Upper lobe of right lung (tissue), 1 donor: ENCODE results near the gene ACTN4. TPM values are rescaled to one million over a fixed set of nuclear protein-coding genes. Genes with fewer than 3 reads are reported as not detected.
A peak's percentile ranks its signal among the peaks of the same experiment; 100 is the strongest.

Experiments
- ATAC-seq: fragments of 200-7000 bp; cut with Tn5 transposase; one replicate; pipeline ENCODE4 v1.9.1; 2020; ENCODE audit warnings: mild to moderate bottlenecking, moderate library complexity
- DNase-seq: peaks from one replicate; pipeline ENCODE4 v3.0.0-alpha.2; 2020
- H3K27ac ChIP-seq: fragments of 200-600 bp; one replicate; pipeline ENCODE4 v1.8.0; 2022
- H3K27me3 ChIP-seq: fragments of 200-600 bp; one replicate; pipeline ENCODE4 v1.8.0; 2022; ENCODE audit warnings: mild to moderate bottlenecking
- H3K36me3 ChIP-seq: fragments of 200-600 bp; one replicate; pipeline ENCODE4 v1.8.0; 2022
- H3K4me1 ChIP-seq: fragments of 200-600 bp; one replicate; pipeline ENCODE4 v1.8.0; 2022
- H3K4me3 ChIP-seq: fragments of 200-600 bp; one replicate; pipeline ENCODE4 v1.8.0; 2022; ENCODE audit warnings: mild to moderate bottlenecking
- H3K9me3 ChIP-seq: fragments of 200-600 bp; one replicate; pipeline ENCODE4 v1.8.0; 2022
- CTCF ChIP-seq: fragments of 200-600 bp; IDR thresholded peaks from one replicate; pipeline ENCODE4 v1.8.0; 2022; ENCODE audit warnings: antibody characterized with exemption
- intact Hi-C: fragments of 100-400 bp; cut with DNase I; formaldehyde crosslinking; loops from one replicate; pipeline ENCODE4 v1.11.0; 2022
- total RNA-seq: library from RNA; stranded (reverse); fragmentation: NEBNext Ultra II Directional; extraction: Animal tissue kit (Norgen Biotek cat#: 25700); gene quantifications from one replicate; pipeline ENCODE4 v1.2.1, GENCODE V29; 2021
- donor health status: DM: no; HTN: yes; CAD: no; lungs with severe emphysema.

ACTN4 gene
- total RNA-seq, 1 donor from 2014 or later, result 565 TPM

DNA sequence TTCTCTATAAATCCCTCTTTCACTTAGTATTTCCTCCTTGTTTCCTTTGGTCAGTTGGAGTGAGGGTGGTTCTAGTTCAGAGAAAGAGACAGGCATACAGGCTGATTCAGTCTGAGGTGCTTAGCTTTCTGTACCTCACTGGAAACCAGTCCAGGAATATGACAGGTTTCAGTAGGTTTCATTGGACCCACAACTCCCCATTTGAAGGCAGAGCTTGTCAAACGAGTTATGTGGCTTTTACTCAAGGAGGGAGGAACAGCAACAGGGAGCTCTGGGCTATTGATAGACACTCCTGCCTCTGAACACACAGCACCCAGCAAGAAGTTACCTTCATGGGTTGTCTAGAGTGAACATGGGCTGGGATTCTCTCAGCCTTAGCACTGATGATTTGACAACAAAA is 14.5 kb downstream of the ACTN4 start:
- H3K4me3 ChIP-seq, result peak overlapping the region; percentile 10
- peaks cover 10% of the 10 kb centered on the region for H3K36me3 ChIP-seq
- peak; percentile 55 for ATAC-seq
- intact Hi-C loops, result no loop called here
- no peaks in the 10 kb centered on the region for H3K9me3 ChIP-seq
- TF ChIP-seq CTCF, result no peak
- no peaks in the 10 kb centered on the region for H3K27me3 ChIP-seq
- DNase-seq, result no peak
- H3K4me1 ChIP-seq, result peaks cover 100% of the 10 kb centered on the region
- H3K27ac ChIP-seq, result peak overlapping the region; percentile 90

DNA sequence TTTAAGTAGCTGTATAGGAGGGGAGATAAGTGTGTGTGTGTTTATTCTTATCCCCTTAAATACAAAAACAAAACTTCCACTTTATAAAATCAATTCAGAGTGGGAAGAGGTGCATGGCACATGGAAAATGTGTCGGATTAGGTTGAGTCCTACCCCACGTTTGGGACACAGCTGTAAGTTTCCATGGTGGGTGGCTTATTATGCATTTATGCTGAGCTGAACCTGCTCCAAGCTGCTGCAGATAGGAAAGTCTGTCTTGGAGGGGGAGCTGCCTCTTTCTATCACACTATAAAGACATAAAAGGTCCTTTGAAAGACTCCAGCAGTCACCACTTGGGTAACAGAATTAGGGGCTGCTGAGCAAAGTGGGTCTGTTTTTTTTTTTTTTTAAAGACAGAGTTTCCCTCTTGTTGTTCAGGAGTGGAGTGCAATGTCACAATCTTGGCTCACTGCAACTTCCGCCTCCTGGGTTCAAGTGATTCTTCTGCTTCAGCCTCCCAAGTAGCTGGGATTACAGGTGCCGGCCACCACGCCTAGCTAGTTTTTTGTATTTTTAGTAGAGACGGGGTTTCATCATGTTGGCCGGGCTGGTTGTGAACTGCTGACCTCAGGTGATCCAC is 15.2 kb downstream of the ACTN4 start:
- DNase-seq (no peak), ATAC-seq (no peak)
- Histone ChIP-seq H3K9me3 (no peaks in the 10 kb centered on the region), H3K27me3 (no peaks in the 10 kb centered on the region), H3K27ac (peak overlapping the region; percentile 90), H3K4me3 (peak overlapping the region; percentile 10), H3K36me3 (peaks cover 10% of the 10 kb centered on the region), H3K4me1 (peaks cover 100% of the 10 kb centered on the region)
- TF ChIP-seq CTCF, result no peak
- intact Hi-C loops, result no loop called here

DNA sequence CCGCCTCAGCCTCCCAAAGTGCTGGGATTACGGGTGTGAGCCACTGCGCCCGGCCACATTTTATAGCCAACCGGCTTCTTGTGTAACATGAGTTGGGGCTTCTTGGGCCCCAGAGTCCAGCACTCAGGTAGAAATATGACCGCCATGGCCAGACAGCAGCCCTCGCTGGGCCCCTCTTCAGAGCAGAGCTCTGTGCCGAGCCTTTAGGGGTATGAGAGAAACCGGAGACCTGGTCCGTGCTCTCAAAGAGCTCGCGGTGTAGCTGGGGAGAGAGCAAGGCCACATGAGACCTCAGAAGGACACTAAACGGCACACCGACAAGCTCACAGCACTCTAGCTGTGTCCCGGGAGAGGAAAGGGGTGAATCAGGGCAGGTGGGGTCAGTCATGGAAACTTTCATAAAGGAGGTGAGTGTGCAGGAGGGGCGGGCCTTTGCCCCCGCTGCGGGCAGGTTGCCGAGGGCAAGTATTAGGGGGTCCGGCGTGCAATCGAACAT is 15.8 kb downstream of the ACTN4 start:
- Histone ChIP-seq H3K4me1 (peaks cover 100% of the 10 kb centered on the region), H3K9me3 (no peaks in the 10 kb centered on the region), H3K4me3 (no peak overlapping the region), H3K27ac (peak overlapping the region; percentile 90), H3K27me3 (no peaks in the 10 kb centered on the region), H3K36me3 (peaks cover 10% of the 10 kb centered on the region)
- intact Hi-C loops, result no loop called here
- ATAC-seq (no peak), DNase-seq (no peak)
- no peak for TF ChIP-seq CTCF

DNA sequence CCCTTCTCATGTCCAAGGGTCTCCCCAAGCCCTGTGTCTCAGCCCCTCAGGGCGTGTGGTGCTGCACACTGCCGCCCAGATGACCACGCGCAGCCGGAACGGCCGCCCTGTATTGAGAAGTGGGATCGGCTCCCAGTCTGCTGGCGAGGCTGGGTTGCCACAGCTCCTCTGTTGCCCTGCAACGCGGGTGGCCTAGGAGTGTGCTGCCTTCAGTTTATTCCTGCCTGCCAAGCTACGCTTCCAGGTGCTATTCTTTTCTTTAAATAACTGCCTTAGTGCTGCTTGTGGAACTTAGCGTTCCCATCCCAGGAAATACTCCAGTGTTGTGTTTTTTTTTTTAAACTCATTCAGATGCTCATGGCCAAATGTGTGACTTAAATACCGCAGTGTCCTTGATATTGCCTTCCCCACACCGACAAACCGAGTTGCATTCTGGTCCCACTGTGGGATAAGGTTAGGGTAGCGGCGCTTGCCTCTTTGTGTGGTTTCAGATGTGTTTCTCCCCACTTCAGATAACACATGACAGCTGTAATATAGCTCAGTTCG is 16.6 kb downstream of the ACTN4 start:
- no peaks in the 10 kb centered on the region for H3K9me3 ChIP-seq
- H3K36me3 ChIP-seq, result peaks cover 10% of the 10 kb centered on the region
- H3K4me1 ChIP-seq, result peaks cover 100% of the 10 kb centered on the region
- DNase-seq, result no peak
- H3K4me3 ChIP-seq, result no peak overlapping the region
- no peak for TF ChIP-seq CTCF
- H3K27me3 ChIP-seq, result no peaks in the 10 kb centered on the region
- intact Hi-C loops, result no loop called here
- peak; percentile 15 for ATAC-seq
- H3K27ac ChIP-seq, result peak overlapping the region; percentile 90

DNA sequence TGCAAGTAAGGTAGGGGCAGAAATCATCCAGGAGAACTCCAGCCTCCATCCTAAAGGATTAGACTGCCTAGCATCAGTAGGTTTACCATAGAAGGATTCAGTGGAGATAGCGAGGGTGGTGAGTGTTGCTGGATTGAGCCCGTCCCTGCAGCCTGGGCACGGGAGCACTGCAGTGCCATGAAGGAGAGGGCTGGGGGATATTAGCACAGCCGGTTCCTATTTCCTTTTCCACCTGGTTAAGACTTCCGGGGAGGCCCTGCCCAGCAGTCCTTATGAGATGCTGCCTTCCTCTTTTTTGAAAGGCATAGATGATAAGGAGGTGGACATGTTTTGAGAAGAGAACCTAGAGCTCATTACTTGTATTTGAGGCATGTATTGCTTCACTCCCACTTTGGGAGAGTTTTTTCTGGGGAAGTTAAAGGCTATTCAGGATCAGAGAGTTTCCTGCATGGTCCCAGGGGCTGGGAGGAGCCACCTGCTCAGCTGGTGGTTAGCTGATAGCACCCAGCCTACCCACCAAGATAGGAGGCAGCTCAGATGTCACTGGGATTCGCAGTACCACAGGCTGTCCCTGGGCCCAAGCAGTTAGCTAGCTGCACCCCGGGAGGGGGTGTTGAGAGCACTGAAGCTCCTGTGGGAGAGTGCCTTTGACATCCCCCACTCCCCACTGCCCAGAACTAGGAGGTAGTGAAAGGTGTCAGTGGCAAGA is 17.2 kb downstream of the ACTN4 start:
- no peak for ATAC-seq
- no peak for DNase-seq
- intact Hi-C loops, result no loop called here
- Histone ChIP-seq H3K27ac (peak overlapping the region; percentile 90), H3K4me1 (peaks cover 100% of the 10 kb centered on the region), H3K4me3 (no peak overlapping the region), H3K36me3 (peaks cover 10% of the 10 kb centered on the region), H3K27me3 (no peaks in the 10 kb centered on the region), H3K9me3 (no peaks in the 10 kb centered on the region)
- TF ChIP-seq CTCF, result no peak
